ENCODE data around the gene PGK1. TPM values are rescaled to one million over a fixed set of nuclear protein-coding genes. Genes with fewer than 3 reads are reported as not detected.
A peak's percentile ranks its signal among the peaks of the same experiment; 100 is the strongest.

The PGK1 gene
- total RNA-seq, 1 experiment from 2014 or later: 492 TPM

DNA sequence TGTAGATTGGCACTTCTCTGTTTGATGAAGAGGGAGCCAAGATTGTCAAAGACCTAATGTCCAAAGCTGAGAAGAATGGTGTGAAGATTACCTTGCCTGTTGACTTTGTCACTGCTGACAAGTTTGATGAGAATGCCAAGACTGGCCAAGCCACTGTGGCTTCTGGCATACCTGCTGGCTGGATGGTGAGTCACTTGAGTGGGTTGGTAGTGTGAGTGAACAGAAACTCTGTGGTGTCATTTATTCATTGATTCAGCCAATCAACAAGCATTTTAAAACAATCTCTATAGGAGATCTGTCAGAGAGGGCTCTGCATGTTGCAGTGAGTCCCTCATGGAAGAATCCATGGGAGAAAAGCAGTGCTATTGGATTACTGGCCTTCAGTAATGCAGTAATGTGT lies 19.1 kb downstream of the PGK1 start:
- no peaks in the 10 kb centered on the region for H3K9me2 ChIP-seq (ENCODE audit: insufficient read depth)
- no peak overlapping the region for H3K4me3 ChIP-seq (replicated peaks in 1 of 2; ENCODE audit: low read depth in 1 of 2, low read length in 2 of 2)
- TF ChIP-seq, protein P1, sequence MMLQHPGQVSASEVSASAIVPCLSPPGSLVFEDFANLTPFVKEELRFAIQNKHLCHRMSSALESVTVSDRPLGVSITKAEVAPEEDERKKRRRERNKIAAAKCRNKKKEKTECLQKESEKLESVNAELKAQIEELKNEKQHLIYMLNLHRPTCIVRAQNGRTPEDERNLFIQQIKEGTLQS (IDR thresholded peaks at IDR 0.05): no peak
- TF ChIP-seq, protein P2, sequence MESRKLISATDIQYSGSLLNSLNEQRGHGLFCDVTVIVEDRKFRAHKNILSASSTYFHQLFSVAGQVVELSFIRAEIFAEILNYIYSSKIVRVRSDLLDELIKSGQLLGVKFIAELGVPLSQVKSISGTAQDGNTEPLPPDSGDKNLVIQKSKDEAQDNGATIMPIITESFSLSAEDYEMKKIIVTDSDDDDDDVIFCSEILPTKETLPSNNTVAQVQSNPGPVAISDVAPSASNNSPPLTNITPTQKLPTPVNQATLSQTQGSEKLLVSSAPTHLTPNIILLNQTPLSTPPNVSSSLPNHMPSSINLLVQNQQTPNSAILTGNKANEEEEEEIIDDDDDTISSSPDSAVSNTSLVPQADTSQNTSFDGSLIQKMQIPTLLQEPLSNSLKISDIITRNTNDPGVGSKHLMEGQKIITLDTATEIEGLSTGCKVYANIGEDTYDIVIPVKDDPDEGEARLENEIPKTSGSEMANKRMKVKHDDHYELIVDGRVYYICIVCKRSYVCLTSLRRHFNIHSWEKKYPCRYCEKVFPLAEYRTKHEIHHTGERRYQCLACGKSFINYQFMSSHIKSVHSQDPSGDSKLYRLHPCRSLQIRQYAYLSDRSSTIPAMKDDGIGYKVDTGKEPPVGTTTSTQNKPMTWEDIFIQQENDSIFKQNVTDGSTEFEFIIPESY (IDR thresholded peaks at IDR 0.05; ENCODE audit: extremely low read depth, insufficient replicate concordance, low read length): no peak
- TF ChIP-seq ELF1 (IDR thresholded peaks at IDR 0.05; ENCODE audit: borderline replicate concordance, low read depth) (no peak), ZFX (IDR thresholded peaks at IDR 0.05) (no peak), SIN3A (IDR thresholded peaks at IDR 0.05; ENCODE audit: low read depth) (no peak), EGR1 (IDR thresholded peaks at IDR 0.05; ENCODE audit: low read depth) (no peak), YY1 (IDR thresholded peaks at IDR 0.05; ENCODE audit: extremely low read depth, insufficient replicate concordance, low read depth, low read length) (no peak), SP1 (IDR thresholded peaks at IDR 0.05; ENCODE audit: low read depth) (no peak)
- H2AFZ ChIP-seq (ENCODE audit: low read depth, low read length, poor library complexity, severe bottlenecking): no peak overlapping the region
- H3K27ac ChIP-seq (ENCODE audit: low read depth, low read length): no peak overlapping the region
- H3K27me3 ChIP-seq (ENCODE audit: insufficient read depth, low read length): no peaks in the 10 kb centered on the region
- no peaks in the 10 kb centered on the region for H3K4me1 ChIP-seq (ENCODE audit: control insufficient read depth in 1 of 2, insufficient read depth in 2 of 2, low read length in 2 of 2)
- POLR2A ChIA-PET: no interaction called here
- H3K9ac ChIP-seq (ENCODE audit: low read length): no peak overlapping the region
- CTCF ChIA-PET: no interaction called here
- H3K79me2 ChIP-seq (ENCODE audit: insufficient read depth, low read length): peaks cover 71% of the 10 kb centered on the region
- H3K4me2 ChIP-seq (ENCODE audit: low read length): no peak overlapping the region
- DNase-seq (ENCODE audit: low read depth, low spot score) (no peak), ATAC-seq (peak; percentile 32; the same call in 1 of the 2 replicates)
- intact Hi-C loops (cut with micrococcal nuclease): loop anchor here (5.0 kb wide), 1 partner anchor 959 kb away; no protein-coding TSS in a partner anchor
- H3K36me3 ChIP-seq (ENCODE audit: control insufficient read depth in 1 of 2, insufficient read depth in 2 of 2, low read length in 2 of 2): peaks cover 49 to 67% of the 10 kb centered on the region in 2 experiments
- RAD21 ChIA-PET (ENCODE audit: low non-redundant PET in 1 of 2, low total read pairs in 2 of 2, uncharacterized antibody in 2 of 2, unreplicated experiment in 2 of 2): no interaction called here
- H4K20me1 ChIP-seq (ENCODE audit: insufficient read depth): peaks cover 18% of the 10 kb centered on the region; the same call in 1 of the 2 replicates
- BruUV-seq (replicated peaks): no TSS peak
- no peaks in the 10 kb centered on the region for H3K9me3 ChIP-seq (ENCODE audit: control insufficient read depth in 1 of 2, insufficient read depth in 1 of 2, low read depth in 1 of 2, low read length in 2 of 2)
